MM.1S (cell line): ENCODE measurements around the gene TOR4A.

Experiments
- DNase-seq: peaks from one replicate; pipeline ENCODE4 v3.0.0-alpha.2; 2015
- H2AFZ ChIP-seq: fragments of 300-600 bp; sonication (generic); 2 replicates; pipeline ENCODE4 v1.6.0; 2016; ENCODE audit warnings: antibody characterized with exemption, low read length
- H3F3A ChIP-seq: fragments of 300-600 bp; sonication (generic); 2 replicates; pipeline ENCODE4 v1.6.1; 2016; ENCODE audit warnings: mild to moderate bottlenecking, antibody characterized with exemption, low read length, moderate library complexity, mixed read lengths; ENCODE audit not compliant: insufficient read depth
- H3K27ac ChIP-seq: fragments of 300-600 bp; sonication (generic); 2 replicates; pipeline ENCODE4 v1.5.1; 2016; ENCODE audit warnings: mild to moderate bottlenecking, low read length
- H3K27me3 ChIP-seq: fragments of 300-600 bp; sonication (generic); replicated peaks from 2 replicates; pipeline ENCODE4 v1.6.0; 2016; ENCODE audit warnings: low read length; ENCODE audit not compliant: insufficient read depth
- H3K36me3 ChIP-seq: fragments of 300-600 bp; sonication (generic); replicated peaks from 2 replicates; pipeline ENCODE4 v1.6.1; 2016; ENCODE audit warnings: mild to moderate bottlenecking, low read length, mixed read lengths; ENCODE audit not compliant: insufficient read depth
- H3K4me1 ChIP-seq: fragments of 300-600 bp; sonication (generic); 2 replicates; pipeline ENCODE4 v1.6.1; 2016; ENCODE audit warnings: low read length, mixed read lengths
- H3K4me2 ChIP-seq: fragments of 300-600 bp; sonication (generic); 2 replicates; pipeline ENCODE4 v1.6.0; 2016; ENCODE audit warnings: low read depth, low read length
- H3K4me3 ChIP-seq: fragments of 300-600 bp; sonication (generic); 2 replicates; pipeline ENCODE4 v1.5.1; 2016; ENCODE audit warnings: low read length, mixed read lengths
- H3K79me2 ChIP-seq: fragments of 300-600 bp; sonication (generic); 2 replicates; pipeline ENCODE4 v1.6.1; 2016; ENCODE audit warnings: mixed run types, low read length, mixed read lengths
- H3K9ac ChIP-seq: fragments of 300-600 bp; sonication (generic); 2 replicates; pipeline ENCODE4 v1.6.1; 2016; ENCODE audit warnings: low read length, mixed read lengths
- H3K9me2 ChIP-seq: fragments of 300-600 bp; sonication (generic); replicated peaks from 2 replicates; pipeline ENCODE4 v1.6.1; 2016; ENCODE audit warnings: mild to moderate bottlenecking, low read length, mixed read lengths; ENCODE audit not compliant: insufficient read depth
- H3K9me3 ChIP-seq: fragments of 300-600 bp; sonication (generic); replicated peaks from 2 replicates; pipeline ENCODE4 v1.6.1; 2016; ENCODE audit warnings: mild to moderate bottlenecking, low read length, mixed read lengths; ENCODE audit not compliant: insufficient read depth
- H4K20me1 ChIP-seq: fragments of 300-600 bp; sonication (generic); 2 replicates; pipeline ENCODE4 v1.6.1; 2016; ENCODE audit warnings: mild to moderate bottlenecking, low read length, moderate library complexity, mixed read lengths; ENCODE audit not compliant: insufficient read depth
- CTCF ChIP-seq: fragments of 300-600 bp; sonication (generic); IDR thresholded peaks from 2 replicates; pipeline ENCODE4 v1.5.1; 2016; ENCODE audit warnings: antibody characterized with exemption, low read length, mixed read lengths
- EZH2 ChIP-seq: fragments of 300-600 bp; sonication (generic); optimal IDR thresholded peaks from 2 replicates; pipeline ENCODE3; 2017; ENCODE audit warnings: low read depth, mild to moderate bottlenecking, antibody characterized with exemption, low read length, mixed read lengths
- EZH2phosphoT487 ChIP-seq: fragments of 300-600 bp; sonication (generic); IDR thresholded peaks from 2 replicates; pipeline ENCODE4 v1.6.1; 2018; ENCODE audit warnings: antibody characterized with exemption, low read length

The TOR4A gene

DNA sequence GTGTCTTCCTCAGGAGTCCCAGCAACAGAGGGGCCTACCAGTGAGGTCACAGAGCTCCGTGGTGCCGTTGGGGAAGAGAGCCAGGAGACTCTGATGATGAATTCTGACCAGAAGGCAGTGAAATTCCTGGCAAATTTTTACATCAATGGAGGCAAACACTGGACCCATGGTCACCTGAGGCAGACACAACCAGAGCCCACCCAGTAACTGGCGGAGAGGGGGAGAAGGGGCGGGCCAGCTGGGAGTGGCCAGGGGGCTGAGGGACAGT is 26.4 kb upstream of the TOR4A start, which contains the start of gene STPG3:
TSS of gene STPG3 (plus strand) at position 93 of the 268 bp plus-strand sequence. CDS start at position 94, 1 bp downstream.
- H2AFZ ChIP-seq: no peak within 1 kb of the TSS
- H3K27ac ChIP-seq: no peak within 1 kb of the TSS
- no peaks in the 10 kb centered on the region for H4K20me1 ChIP-seq
- peaks cover 8% of the 10 kb centered on the region for H3K79me2 ChIP-seq
- TF ChIP-seq CTCF: no peak
- TF ChIP-seq EZH2phosphoT487: no peak
- TF ChIP-seq EZH2: no peak
- no peak within 1 kb of the TSS for H3K9ac ChIP-seq
- no peaks in the 10 kb centered on the region for H3K9me2 ChIP-seq
- H3K27me3 ChIP-seq: no peaks in the 10 kb centered on the region
- no peak for DNase-seq
- no peaks in the 10 kb centered on the region for H3K36me3 ChIP-seq
- peaks cover 8% of the 10 kb centered on the region for H3F3A ChIP-seq
- no peak within 1 kb of the TSS for H3K4me3 ChIP-seq
- H3K4me1 ChIP-seq: peaks cover 6% of the 10 kb centered on the region; the same call in 1 of the 2 replicates
- no peaks in the 10 kb centered on the region for H3K9me3 ChIP-seq
- H3K4me2 ChIP-seq: no peak within 1 kb of the TSS

DNA sequence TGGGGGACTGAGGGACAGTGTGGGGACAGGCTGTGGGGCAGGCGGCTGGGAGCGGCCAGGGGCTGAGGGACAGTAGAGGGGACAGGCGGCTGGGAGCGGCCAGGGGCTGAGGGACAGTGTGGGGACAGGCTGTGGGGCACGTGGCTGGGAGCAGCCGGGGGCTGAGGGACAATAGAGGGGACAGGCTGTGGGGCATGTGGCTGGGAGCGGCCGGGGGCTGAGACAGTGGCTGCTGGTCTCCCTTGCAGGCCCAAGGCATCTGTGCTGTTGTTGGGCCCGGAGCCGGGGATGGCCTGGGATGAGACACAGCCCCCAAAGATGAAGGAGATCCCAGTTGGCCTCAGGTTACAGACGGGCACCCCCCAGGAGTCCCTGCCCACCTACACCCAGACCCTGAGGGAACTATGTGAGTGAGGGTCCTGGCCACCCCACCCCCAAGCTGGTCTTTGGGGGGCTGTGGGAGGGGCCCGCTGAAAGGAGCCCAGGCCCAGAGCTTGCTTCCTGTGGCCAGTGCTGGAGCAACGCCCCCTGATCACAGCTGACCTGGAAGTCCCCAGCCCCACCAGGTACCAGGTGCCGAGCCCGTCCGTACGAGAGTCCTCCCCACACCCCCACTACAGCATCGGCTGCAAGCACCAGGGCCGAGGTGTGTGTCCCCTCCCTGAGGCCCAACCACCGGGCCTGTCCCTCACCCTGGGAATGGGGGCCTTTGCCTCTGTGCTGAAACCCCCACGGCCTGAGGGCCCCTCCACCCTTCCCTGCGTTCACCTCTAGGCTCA is 25.8 kb upstream of the TOR4A start:
- Histone ChIP-seq H3K27me3 (no peaks in the 10 kb centered on the region), H3K4me3 (no peak overlapping the region), H3K4me2 (no peak overlapping the region), H4K20me1 (no peaks in the 10 kb centered on the region), H3K9me2 (no peaks in the 10 kb centered on the region), H3K79me2 (peaks cover 14% of the 10 kb centered on the region), H3K9me3 (no peaks in the 10 kb centered on the region), H3K4me1 (peaks cover 10% of the 10 kb centered on the region; the same call in 1 of the 2 replicates), H2AFZ (no peak overlapping the region), H3K36me3 (no peaks in the 10 kb centered on the region), H3K27ac (no peak overlapping the region), H3F3A (peaks cover 8% of the 10 kb centered on the region), H3K9ac (no peak overlapping the region)
- TF ChIP-seq EZH2: no peak
- no peak for TF ChIP-seq EZH2phosphoT487
- no peak for TF ChIP-seq CTCF
- DNase-seq: no peak

DNA sequence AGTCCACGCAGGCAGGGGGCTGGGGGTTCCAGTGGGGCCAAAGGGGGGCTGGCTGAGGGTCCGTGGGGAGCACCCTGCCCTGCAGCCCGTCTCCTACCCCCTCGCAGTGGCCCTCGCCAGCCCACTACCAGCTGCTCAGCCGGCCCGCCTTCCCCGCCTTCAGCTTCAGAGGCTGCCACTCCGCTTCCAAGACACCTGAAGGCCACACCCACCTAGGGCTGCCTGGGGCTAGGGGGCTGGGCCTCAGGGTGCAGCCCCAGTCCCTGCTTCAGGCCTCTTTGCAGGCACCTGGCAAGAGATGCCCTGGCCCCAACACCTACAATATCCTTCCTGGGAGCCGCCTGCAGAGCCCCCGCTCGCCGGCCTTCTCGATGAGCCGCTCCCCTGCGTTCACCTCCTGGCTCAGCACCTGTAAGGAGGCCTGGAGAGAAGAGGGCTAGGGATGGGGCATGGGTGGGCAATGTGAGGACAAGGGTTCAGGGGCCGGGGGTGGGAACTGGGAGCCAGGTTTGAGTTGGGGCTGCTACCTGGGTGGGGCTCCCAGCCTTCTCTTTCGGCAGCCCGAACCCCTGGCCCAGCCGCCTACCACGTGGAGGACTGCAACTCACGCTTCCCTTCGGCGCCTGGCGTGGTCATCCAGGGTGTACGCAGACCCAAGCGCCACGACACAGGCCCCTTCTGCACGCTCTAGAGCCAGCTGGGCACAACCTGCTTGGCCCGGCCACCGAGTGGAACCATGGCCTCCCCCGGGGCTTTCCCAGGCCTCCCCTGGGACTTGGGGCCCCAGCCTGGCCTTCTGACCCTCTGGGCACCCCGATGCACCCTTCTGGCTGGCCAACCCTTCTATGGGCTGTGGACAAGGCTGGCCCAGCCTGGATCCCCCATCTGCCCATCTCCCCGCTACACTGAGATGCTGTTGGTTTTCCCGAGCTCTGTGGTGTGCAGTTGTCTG is 24.7 kb upstream of the TOR4A start:
- Histone ChIP-seq H3K4me3 (no peak overlapping the region), H3K4me1 (peaks cover 10% of the 10 kb centered on the region; the same call in 1 of the 2 replicates), H3K4me2 (no peak overlapping the region), H2AFZ (no peak overlapping the region), H3K79me2 (peaks cover 19% of the 10 kb centered on the region), H3K9me3 (no peaks in the 10 kb centered on the region), H4K20me1 (no peaks in the 10 kb centered on the region), H3K9ac (no peak overlapping the region), H3K27ac (no peak overlapping the region), H3F3A (peaks cover 8% of the 10 kb centered on the region), H3K27me3 (no peaks in the 10 kb centered on the region), H3K36me3 (no peaks in the 10 kb centered on the region), H3K9me2 (no peaks in the 10 kb centered on the region)
- TF ChIP-seq CTCF (no peak), EZH2phosphoT487 (no peak), EZH2 (no peak)
- no peak for DNase-seq
